Stimulated activated CD8-positive, alpha-beta memory T cell treated with anti-CD3 and anti-CD28 coated beads, Interleukin-2, amount 100 ng/mL, for 1 hour (primary cell): ENCODE data around the gene FOXN3.
A peak's percentile ranks its signal among the peaks of the same experiment; 100 is the strongest.
"Not testable (repeated sequence)": the region's sequence is repeated elsewhere in the genome, so short reads cannot be mapped to it uniquely, and the experiment has no call there.

Experiments used
- DNase-seq, 2 donors: peaks; one replicate each; pipeline ENCODE4 v3.0.0-alpha.2; 2020; ENCODE audit warnings: low read depth in 2 of 2

The FOXN3 gene

DNA sequence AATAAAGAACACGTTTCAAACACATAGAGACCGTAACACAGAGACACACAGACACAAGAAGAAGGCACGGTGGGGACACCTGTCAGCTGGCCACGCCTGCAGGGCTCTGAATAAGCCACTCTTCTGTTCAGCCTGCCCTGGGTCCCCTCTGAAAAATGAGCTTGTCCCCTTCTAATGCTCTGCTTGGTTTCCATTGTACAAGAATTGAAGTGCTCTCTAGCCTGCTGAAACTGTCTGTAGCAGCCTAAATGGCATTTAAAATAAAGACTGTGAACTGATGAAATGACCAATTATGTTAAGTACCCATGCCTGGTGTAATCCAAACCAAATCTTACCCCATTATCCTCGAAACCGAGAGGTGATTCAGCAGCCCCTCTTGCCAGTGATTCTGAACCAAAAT lies 139.8 kb downstream of the FOXN3 start:
- no peak for DNase-seq

DNA sequence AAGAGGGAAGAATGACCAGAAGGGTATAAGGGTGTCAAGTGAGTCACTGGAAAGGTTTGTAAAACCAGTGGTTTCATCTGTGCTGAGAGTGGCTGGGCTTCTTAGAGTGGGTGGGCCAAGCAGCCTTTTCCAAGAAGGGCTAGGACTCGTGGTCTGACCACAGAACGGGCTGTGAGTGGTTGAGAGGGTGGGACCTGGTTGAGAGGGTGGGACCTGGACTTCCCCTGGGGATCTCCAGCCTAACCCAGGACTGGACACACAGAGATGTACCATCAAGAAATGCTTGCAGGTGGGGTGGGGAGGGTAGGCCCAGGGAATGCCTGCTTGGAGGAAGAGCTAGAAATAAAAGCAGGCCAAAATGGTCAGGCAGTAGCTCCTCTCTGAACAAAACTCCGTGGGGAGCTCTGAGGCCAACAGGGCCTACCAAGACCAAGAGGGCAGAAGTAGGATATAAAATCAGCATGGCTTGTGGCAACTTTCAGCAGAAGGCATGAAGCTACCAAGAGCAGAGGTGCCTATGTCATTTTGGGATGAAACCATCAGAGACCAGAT lies 140.5 kb downstream of the FOXN3 start:
- DNase-seq: peak; percentile 8 to 9

DNA sequence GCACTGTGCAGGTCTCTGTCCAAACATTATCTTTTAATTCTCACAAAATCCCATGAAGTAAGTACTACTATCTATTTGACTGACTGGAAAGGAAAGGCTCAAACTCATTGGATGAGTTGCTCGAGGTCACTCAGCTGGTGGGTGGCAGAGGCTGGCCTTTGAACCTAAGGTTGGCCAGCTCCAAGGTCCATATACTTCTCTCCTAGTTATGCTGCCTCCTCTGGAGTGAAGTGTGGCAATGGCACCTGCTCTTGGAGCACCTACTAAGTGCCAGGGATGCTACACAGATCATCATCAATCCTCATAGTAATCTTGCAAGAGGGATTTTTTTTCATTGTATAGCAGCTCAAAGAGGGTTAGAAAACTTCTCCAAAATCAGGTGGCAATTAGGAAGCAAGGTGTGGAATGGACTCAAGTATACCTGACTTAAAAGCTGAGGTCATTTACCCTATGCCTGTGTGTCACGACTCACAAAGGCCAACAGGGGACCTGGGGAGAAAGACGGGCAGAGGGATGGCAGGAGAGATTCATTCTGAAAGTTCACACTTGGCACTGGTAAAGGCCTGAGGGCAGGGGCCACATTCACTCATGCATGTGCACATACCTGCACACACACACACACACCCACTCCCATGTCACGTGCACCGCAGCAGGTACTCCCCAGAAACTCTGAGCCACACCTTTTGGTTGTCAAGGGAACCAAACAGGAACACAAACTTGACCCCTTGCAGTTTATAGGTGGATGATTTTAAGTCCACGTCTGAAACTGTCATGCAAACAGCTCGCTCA lies 146.4 kb downstream of the FOXN3 start:
- no peak for DNase-seq

DNA sequence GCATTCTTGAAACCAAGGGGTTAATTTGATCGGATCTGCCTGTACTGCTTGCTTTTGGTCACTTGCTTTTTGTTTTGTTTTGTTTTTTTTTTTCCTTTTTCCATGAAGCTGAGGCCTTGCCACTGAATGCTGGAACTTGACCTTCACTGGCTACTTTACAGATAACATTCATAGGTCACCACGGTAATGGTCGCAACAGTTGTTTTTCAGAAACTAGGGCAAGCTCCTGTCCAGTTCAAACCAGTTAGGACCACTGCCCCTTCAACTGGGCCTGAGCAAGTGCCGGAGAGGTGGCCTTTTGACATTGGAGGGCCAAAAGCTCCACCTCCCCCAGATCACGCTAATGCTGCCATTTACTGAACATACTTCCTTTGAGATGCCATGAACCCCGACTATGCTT lies 147.6 kb downstream of the FOXN3 start:
- DNase-seq: no peak

DNA sequence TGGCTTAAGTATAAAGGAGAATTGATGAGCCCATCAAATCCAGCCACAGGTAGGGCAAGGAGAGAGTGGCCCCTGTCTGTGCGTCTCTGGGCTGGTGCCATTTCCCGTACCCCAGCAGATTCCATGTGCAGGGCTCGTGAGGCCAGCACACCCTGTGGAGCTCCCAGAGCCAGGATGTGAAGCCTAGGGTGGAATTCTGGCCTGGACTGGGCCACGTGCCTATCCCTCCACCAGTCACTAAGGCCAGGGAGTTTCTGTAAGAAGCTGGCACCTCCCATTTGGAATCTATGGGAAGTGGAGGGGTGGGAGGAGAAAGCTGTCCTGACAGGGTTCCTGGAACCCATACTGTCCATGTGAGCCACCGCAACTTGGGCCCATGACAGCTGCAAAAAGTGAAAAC lies 148.5 kb downstream of the FOXN3 start:
- no peak for DNase-seq

DNA sequence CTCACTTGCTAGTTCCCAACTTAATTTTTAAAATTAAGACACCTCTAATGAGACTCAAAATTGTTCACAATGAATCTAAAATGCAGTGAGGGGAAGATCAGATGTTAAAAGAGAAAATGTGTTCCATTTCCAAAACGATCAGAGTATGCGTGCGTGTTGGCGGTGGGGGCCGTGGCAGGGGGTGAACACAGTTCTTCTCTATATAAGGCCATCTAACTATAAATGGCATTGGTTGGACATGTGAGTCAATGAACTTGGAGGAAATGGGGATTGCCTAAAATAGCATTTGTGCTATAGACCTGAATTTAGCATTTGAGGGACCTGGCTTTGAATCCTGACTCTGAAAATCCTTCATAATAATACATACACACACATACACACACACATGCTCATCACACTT lies 149.4 kb downstream of the FOXN3 start:
- DNase-seq: no peak

DNA sequence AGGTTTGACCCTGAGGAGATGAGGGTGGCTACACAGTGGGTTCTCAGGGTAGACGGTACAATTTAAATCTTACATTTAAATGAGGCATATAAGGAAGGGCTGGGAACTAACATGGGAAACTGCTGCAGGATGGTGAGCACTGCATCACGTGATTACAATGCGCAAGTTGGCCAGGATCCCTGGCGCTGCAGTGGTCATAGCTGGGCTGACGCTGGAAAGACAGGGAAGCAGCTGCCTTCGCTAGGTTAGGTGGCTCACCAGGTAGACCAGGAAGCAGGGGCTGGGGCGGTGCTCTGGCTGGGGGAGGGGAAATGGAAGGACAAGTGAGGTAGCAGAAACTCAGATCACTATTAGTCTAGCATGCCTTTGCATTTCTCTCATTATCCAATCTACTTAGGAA lies 149.9 kb downstream of the FOXN3 start:
- no peak for DNase-seq

DNA sequence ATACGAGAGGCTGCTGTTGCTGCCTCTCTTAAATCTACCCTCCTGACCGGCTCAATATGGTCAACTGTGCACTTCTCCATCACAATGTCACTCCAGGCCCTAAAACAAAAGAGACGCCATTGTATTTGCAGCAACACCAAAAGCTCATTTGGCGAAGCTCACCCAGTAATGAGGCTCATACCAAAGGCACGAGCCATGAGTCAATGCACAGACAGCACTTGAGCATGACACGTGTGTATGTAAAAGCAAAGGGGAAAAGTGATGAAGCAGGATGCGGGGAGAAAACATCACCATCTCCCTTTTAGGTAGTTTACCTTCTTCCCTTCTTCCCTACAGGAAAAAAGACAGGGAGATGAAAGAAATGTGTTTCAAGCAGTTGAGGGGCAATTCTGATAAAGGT lies 150.3 kb downstream of the FOXN3 start:
- no peak for DNase-seq

DNA sequence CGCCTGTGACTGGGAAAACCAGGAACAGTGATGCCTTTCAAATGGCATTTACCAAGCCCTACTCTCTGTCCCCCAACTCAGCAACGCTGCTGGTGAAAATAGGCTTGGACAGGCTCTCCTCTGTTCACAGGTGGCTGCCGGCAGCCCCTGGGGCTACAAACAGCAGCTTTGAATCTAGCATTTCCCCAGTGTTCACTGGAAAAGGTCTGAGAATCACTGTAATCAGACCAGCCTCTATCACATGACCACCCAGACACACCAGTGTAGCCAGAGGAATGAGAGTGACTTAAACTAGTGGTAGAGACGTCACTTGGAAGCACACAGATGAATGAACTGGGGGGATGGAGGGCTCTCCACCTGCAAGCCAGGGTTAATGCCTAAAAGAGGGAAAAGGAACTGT lies 151.8 kb downstream of the FOXN3 start:
- DNase-seq: no peak

DNA sequence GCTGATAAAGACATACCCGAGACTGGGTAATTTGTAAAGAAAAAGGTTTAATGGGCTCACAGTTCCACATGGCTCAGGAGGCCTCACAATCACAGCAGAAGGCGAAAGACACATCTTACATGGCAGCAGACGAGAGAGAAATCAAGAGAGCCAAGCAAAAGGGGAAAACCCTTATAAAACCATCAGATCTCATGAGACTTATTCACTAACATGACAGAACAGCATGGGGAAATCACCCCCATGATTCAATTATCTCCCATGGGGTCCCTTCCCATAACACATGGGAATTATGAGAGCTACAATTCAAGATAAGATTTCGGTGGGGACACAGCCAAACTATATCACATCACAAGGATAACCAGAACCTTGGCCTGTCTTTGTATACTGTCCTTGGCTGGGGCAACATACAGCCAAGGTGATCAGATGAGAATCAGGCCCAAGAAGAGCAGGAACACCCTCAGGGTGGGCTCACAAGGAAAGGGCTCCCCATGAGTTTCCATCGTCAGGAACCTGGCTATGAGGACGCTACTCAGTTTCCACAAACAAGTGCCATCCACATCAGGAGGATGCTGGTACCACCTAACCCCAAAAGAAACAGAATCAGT lies 152.7 kb downstream of the FOXN3 start:
- no peak for DNase-seq

DNA sequence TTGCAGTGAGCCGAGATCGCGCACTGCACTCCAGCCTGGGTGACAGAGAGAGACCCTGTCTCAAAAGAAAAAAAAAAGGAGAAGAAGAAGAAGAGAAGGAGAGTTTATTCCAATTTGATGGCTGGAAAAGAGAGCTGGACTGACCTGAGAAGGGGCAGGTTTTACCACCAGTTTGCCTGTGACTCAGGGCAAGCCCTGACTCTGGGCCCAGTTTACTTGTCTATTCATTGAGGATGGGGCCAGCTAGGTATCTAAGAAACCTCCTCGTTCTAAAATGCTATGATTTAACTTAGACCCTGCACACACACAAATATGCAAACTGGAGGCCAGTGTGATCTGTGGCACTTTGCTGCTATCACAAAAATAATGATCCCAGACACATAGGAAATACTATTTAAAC lies 155.0 kb downstream of the FOXN3 start:
- no peak for DNase-seq

DNA sequence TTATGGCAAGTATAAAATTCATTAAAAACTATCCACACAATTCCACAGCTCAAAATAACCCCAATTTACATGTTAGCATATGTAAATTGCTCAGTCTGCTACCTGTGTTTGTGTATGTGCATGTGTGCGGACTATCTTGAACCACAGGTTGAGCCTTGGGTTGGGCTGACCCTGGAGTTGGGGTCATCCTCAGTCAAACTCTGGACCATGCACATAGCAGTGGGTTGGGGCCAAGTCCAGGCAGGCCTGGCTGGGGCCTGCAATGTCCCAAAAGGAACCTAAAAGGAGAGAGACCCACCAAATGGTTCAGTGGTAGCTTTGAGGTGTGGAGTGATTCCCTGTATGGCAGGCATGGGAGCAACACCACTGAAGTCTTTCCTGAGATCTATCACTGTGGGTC lies 156.1 kb downstream of the FOXN3 start:
- no peak for DNase-seq

DNA sequence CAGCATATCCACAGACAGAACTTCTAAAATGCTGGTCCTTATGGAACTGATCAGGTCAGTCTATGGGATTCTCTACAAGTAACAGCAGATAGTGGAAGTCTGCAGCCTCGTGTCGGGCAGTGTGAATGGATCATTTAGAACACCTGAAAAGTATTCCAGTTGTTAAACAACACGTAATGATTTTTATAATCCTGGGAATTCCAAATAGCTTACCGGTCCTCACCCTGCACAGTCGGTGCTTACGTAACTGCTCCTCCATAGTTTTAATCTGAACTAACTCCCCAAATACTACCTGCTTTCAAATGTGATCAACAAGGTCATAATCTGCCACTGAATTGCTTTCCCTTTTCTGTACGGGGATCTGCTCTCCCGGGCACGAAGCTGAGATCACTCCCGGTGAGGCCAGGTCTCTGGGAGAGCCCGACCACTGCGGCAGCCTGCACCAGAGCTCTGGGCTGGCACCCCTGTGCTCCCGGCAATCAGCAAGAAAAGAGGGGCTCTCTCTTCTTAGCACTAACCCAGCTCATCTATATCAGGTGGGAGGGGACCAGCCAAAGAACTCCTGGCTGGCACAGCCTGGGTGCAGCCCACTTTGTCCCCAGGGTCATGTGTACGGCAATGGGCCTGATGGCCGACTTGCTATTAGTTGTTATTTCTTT lies 157.0 kb downstream of the FOXN3 start:
- DNase-seq: no peak

DNA sequence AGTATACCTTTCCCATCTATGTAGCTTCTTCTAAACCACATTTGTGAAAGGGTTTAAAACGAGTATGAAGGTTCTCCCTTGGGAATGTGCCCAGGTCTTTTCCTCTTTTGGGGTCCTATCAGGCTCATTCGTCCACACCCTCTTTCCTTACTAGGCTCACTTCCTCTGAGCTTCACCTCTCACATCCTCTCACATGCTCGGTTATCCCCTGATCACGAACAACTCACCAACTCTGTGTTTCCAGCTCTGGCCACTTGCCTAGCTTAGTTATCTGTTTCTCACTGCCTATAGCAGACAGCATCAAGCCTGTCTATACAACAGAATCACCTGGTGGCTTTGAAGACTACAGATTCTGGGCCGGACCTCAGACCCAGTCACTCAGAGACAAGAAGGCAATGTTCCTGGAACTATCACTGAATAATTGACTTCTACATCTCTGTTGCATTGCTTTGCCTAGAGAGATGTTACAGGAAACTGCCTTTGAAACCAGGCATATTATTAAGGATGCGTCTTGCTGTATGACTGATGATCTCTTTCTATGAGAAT lies 158.2 kb downstream of the FOXN3 start:
- DNase-seq: no peak

DNA sequence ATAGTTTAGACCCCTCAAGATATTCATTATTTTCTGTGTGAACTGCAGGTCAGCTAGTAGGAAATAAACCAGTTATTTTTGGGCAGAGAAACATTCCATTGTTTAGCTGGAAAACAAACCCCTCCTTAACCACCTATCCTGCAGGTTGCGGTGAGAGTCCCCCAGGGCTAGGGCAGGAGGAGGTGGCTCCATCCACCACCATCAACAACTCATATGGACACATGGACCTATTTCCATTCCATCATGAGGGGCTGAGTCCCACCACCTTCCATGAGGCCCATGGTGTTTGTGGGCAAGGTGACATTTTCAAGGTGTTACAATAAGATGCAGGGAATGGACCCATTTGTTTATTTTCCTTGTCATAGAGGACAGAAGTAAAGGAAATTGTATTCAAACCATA lies 160.1 kb downstream of the FOXN3 start:
- DNase-seq: no peak

DNA sequence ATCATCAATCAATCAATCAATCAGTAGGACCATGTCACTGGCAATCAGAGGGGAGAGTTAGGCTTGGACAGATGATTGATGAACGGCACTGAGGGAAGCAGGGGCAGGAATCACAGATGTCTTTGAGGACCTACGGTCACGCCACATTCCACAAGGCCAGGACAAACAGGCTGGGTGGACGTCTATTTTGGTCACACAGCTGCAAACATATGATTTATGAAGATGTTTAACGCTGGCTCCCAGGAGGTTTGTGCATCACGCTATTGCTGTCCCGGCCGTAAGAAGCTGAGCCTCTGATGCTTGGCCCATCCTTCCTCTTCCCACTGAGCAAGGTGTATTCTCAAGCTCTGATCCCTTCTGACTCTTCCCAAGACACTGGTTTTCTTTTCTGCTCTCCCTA lies 160.8 kb downstream of the FOXN3 start:
- no peak for DNase-seq

DNA sequence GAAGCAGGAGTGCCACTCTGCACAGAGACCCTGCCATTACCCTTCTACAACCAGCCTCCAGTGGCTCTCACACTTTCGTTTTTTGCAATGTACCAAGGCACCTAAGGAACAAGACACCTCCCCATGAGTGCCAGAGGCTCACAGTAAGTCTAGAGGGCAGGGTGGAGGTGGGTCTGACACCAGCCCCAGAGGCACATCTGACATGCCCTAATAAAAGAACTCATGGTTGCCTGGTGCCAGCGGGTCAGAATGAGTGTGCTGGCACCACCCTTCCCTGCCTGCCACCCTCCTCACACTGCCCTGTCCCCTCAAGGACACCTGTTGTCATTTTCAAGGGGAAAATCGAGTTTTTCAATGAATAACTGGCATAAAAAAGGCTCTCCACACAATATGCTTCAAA lies 161.2 kb downstream of the FOXN3 start:
- no peak for DNase-seq

DNA sequence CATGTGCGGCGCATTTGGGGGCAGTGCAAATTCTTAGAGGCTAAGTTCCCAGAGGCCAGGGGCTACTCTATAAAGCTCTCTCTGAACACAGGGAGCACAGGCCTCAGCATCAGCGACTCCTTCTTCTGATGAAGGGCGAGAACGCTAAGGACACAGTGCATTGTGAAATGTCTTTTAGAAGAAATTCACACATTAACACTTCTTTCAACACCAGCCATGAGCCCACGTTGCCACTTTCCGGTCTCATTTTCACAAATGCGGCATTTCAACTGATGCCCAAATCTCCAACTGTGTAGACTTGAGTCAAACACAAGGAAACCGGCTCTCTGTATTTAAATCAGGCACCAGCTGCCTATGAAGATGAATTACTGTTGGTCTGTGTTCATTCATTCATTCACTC lies 162.0 kb downstream of the FOXN3 start:
- DNase-seq: no peak

DNA sequence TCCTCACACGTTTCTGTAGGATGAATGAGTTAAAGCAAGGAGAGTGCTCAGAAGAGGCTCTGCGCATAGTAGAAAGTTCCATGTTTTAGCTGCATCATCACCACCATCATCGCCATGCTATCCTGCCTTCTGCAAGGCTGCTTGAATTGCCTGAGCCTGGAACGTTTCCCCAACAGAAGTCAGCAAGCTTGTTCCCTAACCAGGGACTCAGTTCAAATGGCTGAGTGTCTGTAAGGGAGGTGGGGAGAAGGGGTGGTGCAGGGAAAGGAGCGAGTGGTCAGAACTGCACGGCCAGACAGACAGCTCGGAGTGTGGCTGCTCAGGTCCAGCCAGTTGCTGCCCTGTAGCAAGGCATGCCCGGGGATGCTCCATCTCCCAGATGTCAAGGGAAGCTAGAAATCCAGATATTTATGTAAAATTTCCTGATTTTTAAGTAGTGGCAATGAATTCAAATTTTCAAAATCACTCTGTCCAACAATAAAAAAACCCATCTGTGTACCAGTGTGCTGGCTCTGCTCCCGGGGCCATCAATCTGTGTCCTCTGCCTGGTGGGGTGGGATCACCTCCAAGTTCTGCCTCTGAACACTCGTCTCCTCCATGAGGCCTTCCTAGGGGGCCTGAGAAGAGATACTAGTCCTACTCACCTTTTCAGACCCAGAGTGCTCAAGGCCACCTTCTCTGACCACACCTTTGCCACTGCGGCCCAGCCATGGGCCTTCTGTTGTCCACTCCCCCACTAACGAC lies 162.7 kb downstream of the FOXN3 start:
- no peak for DNase-seq

DNA sequence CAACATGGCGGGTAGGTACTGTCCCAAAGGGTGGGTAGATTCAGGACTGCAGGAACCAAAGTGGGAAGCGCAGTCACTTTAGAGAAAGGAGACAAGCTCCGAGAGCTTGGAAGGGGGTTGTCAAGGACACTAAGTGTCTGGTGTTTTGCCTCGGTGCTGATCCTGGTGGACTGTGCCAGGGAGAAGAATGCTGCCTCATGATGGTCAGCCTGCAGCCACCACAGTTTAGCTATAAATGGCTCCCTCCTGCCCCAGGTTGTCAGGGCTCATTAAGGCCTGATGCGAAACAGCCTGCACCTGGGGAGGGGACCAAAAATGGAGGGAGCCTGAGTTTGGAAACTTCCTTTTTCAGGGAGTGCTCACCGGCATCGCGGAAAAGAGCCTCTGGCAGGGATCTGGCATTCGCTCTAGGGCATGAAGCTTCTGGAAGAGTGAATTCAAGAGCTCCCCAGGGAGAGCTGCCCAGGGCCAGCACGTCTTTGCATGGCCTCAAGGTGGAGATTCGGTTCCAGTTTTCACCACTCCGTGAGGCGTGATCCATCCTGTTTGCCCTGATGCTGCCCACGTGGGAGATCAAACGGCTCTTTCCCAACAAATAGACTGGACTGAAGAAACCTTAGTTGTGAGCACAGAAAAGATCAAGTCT lies 164.0 kb downstream of the FOXN3 start:
- DNase-seq: no peak

DNA sequence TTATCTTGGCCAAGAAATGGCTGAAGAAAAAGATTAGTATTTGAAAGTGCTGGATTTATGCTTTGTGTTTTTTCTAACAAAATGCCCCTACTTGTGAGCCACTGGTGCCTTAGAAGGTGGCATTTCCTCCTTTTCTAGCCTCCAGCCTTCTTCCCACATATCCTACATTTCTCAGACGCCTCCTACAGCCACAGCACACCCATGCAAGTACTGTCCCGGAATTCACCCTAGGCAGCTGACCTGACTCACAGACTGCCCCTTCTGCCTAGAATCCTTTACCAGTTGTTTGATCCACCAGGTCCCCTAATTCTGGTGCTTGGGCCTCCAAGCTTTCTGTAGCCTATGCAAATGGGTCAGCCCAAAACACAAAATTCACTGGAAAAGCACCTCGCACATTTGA lies 166.0 kb downstream of the FOXN3 start:
- DNase-seq: no peak

DNA sequence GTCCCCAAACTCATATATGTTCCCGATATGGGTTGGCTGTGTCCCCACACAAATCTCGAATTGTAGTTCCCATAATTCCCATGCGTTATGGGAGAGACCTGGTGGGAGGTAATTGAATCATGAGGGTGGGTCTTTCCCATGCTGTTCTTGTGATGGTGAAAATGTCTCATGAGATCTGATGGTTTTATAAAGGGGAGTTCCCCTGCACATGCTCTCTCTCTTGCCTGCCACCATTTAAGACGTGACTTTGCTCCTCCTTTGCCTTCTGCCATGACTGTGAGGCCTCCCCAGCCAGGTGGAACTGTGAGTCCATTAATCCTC lies 166.4 kb downstream of the FOXN3 start:
- DNase-seq: not testable (repeated sequence)
